Measurements from ENCODE around the gene CYP2U1. TPM values are rescaled to one million over a fixed set of nuclear protein-coding genes. Genes with fewer than 3 reads are reported as not detected.

CYP2U1 gene
- total RNA-seq: 5.4 and 5.8 TPM in 2 replicates
- polyA plus RNA-seq: 2.7 and 2.9 TPM in 2 replicates
- polyA plus RNA-seq (2011; cell fraction: cytosol; rRNA removed): 2.5 and 2.8 TPM in 2 replicates
- 2.4 and 3.1 TPM in 2 replicates for polyA plus RNA-seq (2011; cell fraction: nucleus; rRNA removed)
- polyA plus RNA-seq (2012): 2.3 and 3.8 TPM in 2 replicates
- polyA minus RNA-seq: 6.4 and 6.6 TPM in 2 replicates
- not detected for polyA minus RNA-seq (2011; cell fraction: cytosol; rRNA and poly(A)+ RNA removed)
- polyA minus RNA-seq (2011; cell fraction: nucleus; rRNA and poly(A)+ RNA removed): 3.6 and 4.2 TPM in 2 replicates
- percentile 49 among the genes with signal in this experiment for Bru-seq, nascent RNA
- BruChase-seq, experiment 1, labeled RNA remaining after a 6-hour chase: percentile 62 among the genes with signal in this experiment
- percentile 49 among the genes with signal in this experiment for BruChase-seq, experiment 2, labeled RNA remaining after a 2-hour chase
- long read RNA-seq, full-length matches to known transcripts: 20 of 26 reads
- long read RNA-seq, partial matches to known transcripts: 1 of 26 reads
- long read RNA-seq, other reads (novel, unspliced or antisense): 5 of 26 reads

DNA sequence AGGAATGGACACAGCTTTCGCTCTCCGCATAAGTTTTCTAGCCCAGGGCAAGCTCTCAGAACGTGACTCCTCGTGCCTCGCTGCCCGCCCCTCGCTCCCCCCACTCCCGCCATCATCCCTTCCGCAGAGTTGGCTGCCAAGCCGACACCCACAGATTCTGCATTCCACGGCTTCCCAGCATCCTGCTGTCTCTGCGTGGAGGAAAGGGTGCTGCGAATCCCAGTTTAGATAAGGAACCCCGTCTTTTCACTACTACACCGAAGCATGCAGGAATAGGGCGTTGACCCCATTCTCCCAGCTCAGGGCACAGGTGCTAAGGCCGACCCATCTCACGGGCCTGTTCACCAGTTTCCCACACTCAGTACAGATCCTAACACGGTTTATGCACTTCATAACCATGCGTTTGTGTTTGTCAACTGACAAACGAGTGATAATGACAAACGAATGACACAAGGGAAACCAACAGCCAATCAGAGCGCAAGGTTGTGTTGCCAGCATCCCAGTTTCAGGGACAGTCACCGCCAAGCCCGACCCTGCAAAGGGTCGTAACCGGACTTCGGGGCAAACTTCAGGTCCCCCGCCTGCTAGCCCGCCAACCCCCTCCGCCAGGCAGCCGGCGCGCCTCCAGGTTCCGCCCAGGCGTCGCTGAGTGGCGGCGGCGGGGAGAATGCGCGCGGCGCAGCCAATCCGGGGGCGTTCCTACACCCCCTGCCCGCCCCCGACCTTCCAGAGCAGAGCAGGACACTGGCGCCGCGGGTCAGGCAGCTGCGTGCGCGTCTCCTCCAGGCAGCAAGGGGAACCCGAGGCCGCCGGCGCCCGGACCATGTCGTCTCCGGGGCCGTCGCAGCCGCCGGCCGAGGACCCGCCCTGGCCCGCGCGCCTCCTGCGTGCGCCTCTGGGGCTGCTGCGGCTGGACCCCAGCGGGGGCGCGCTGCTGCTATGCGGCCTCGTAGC is at the start of gene CYP2U1:
Gene CYP2U1 (plus strand): TSS at position 729 of the 954 bp plus-strand sequence. CDS start 95 bp downstream, at position 824.
- peak within 1 kb of the TSS; percentile 65 for H3K9ac ChIP-seq (replicated peaks; ENCODE audit: extremely low read depth, insufficient read depth, low read length)
- H3K36me3 ChIP-seq (ENCODE audit: control insufficient read depth in 2 of 2, extremely low read depth in 1 of 2, insufficient read depth in 2 of 2, low read length in 2 of 2): no peaks in the 10 kb centered on the region
- H3K4me2 ChIP-seq (ENCODE audit: insufficient read depth, low read length): peak within 1 kb of the TSS; percentile 90
- FAIRE-seq (peak; percentile 84), DNase-seq (ENCODE audit: low read depth, low spot score) (peak; percentile 87)
- dilution Hi-C loops (cut with MboI; ENCODE audit: extremely low pct_ligation_motif_present, low sequenced_read_pairs): no loop called here
- no TSS peak for BruUV-seq (replicated peaks)
- no peaks in the 10 kb centered on the region for H3K27me3 ChIP-seq (ENCODE audit: control insufficient read depth in 2 of 2, insufficient read depth in 2 of 2, low read length in 2 of 2)
- H3K4me3 ChIP-seq (replicated peaks in 1 of 3; ENCODE audit: insufficient read depth in 1 of 3, low read depth in 1 of 3, low read length in 3 of 3): peak within 1 kb of the TSS; percentile 22 to 76 (median 73)
- CTCF ChIA-PET: interaction anchor here (0.7 to 1.4 kb wide), 6 partner anchors 10 to 173 kb away, joined by 3 to 5 read pairs (median 3); partner anchors contain the start of gene HADH
- no peaks in the 10 kb centered on the region for H3K9me3 ChIP-seq (replicated peaks; ENCODE audit: control insufficient read depth, insufficient read depth, low read length)
- no peaks in the 10 kb centered on the region for H3K9me1 ChIP-seq (replicated peaks; ENCODE audit: control insufficient read depth, extremely low read depth, insufficient read depth, low read length)
- peak within 1 kb of the TSS; percentile 98 for H2AFZ ChIP-seq (ENCODE audit: low read depth, low read length)
- no peaks in the 10 kb centered on the region for H4K20me1 ChIP-seq (replicated peaks; ENCODE audit: control insufficient read depth, extremely low read depth, insufficient read depth, low read length)
- no peaks in the 10 kb centered on the region for H3K79me2 ChIP-seq (ENCODE audit: control insufficient read depth, insufficient read depth, low read length)
- intact Hi-C loops (cut with micrococcal nuclease): loop anchor here (1.0 kb wide), 2 partner anchors 59 to 107 kb away; partner anchors contain the start of gene SGMS2
- POLR2A ChIA-PET: no interaction called here
- peaks cover 16% of the 10 kb centered on the region for H3K4me1 ChIP-seq (ENCODE audit: control insufficient read depth, extremely low read depth, insufficient read depth, low read length)
- H3K27ac ChIP-seq (ENCODE audit: insufficient read depth, low read depth, low read length): peak within 1 kb of the TSS; percentile 12
- TF ChIP-seq JUN (IDR thresholded peaks at IDR 0.05; ENCODE audit: borderline replicate concordance, insufficient read depth, insufficient read length, low read depth) (no peak), POLR2AphosphoS5 (IDR thresholded peaks at IDR 0.05; ENCODE audit: insufficient read depth, low read depth, low read length) (peak; percentile 33), MYC (IDR thresholded peaks at IDR 0.05; ENCODE audit: low read depth, low read length) (no peak), EZH2 (IDR thresholded peaks at IDR 0.05; ENCODE audit: borderline replicate concordance, low read depth, low read length, severe bottlenecking) (no peak)
- TF ChIP-seq, protein P1, sequence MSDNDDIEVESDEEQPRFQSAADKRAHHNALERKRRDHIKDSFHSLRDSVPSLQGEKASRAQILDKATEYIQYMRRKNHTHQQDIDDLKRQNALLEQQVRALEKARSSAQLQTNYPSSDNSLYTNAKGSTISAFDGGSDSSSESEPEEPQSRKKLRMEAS (IDR thresholded peaks at IDR 0.05; ENCODE audit: insufficient read depth, insufficient read length): peak; percentile 1
